Stimulated activated CD8-positive, alpha-beta memory T cell treated with anti-CD3 and anti-CD28 coated beads, Interleukin-12 subunit alpha, Interleukin-12 subunit beta, amount 100 ng/mL, for 24 hours (primary cell): Measurements from ENCODE around the gene AXIN1.
"Not testable (repeated sequence)": the region's sequence is repeated elsewhere in the genome, so short reads cannot be mapped to it uniquely, and the experiment has no call there.

Source experiments
- DNase-seq: peaks from one replicate; pipeline ENCODE4 v3.0.0-alpha.2; 2020; ENCODE audit errors: extremely low read depth

The AXIN1 gene

GRCh38 chr16:370443-370842, 17.9 kb upstream of the AXIN1 start, which contains the start of gene MRPL28:
TSS of gene MRPL28 (minus strand) at chr16:370538. CDS start at chr16:370218, 320 bp downstream.
- DNase-seq: peak; percentile 81

- DNase-seq: no peak
Measured at GRCh38 chr16:369866-370436, 17.4 kb upstream of the AXIN1 start.

- no peak for DNase-seq
Measured at GRCh38 chr16:369275-369865, 16.8 kb upstream of the AXIN1 start.

GRCh38 chr16:368388-369158, 16.1 kb upstream of the AXIN1 start:
- DNase-seq: no peak

- DNase-seq: no peak
Measured at GRCh38 chr16:367333-367903, 14.9 kb upstream of the AXIN1 start.

- no peak for DNase-seq
Measured at GRCh38 chr16:366476-366875, 14.0 kb upstream of the AXIN1 start.

DNA sequence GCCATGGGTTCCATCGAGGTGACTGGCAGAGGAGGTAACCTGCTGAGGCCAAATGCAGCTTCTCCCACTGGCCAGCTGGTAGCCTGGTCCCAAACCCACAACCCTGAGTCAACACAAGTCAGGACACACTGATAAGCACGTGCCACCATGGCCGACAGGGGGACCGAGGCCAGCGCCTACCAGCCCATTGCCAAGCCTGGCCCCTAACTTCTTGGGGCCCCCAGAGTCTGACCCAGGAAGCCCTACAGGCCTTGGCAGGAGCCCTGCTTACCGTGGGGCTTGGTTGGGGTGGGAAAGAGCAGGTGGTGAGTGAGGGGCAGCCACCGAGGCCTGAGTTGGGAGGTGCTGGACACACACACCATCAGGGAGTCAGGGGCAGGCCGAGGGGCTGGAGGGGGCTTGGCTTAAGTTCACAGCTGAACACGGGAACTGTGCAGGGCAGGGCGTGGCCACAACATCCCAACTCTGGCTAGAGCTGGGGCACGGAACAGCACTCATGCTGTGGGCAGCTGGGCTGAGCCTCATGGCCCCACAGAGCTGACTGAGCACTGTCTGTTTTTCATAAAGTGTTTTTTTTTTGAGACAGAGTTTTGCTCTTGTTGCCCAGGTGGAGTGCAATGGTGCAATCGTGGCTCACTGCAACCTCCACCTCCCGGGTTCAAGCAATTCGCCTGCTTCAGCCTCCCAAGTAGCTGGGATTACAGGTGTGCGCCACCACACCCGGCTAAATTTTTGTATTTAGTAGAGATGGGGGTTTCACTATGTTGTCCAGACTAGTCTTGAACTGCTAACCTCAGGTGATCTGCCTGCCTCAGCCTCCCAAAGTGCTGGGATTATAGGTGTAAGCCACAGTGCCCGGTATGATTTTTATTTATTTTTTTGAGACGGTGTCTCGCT, 12.3 kb upstream of the AXIN1 start:
- DNase-seq: no peak

GRCh38 chr16:363766-364490, 11.4 kb upstream of the AXIN1 start:
- DNase-seq: no peak

GRCh38 chr16:363110-363765, 10.7 kb upstream of the AXIN1 start:
- DNase-seq: no peak

DNA sequence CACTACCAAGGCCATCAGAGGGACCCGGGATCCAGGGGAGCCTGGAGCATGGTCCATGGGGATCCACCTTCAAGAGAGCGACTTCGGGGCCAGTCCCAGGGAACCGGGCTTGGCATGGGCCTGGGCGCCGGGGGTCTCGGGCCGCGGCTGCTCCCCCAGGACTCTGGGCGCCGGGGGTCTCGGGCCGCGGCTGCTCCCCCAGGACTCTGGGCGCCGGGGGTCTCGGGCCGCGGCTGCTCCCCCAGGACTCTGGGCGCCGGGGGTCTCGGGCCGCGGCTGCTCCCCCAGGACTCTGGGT, 10.1 kb upstream of the AXIN1 start:
- DNase-seq: not testable (repeated sequence)

- DNase-seq: no peak
Measured at GRCh38 chr16:361872-362701, 9.6 kb upstream of the AXIN1 start.

GRCh38 chr16:361341-361871, 8.9 kb upstream of the AXIN1 start:
- DNase-seq: no peak

- DNase-seq: no peak
Measured at GRCh38 chr16:360698-361336, 8.3 kb upstream of the AXIN1 start.

- DNase-seq: no peak
Measured at GRCh38 chr16:359871-360697, 7.6 kb upstream of the AXIN1 start.

- DNase-seq: no peak
Measured at GRCh38 chr16:359067-359763, 6.7 kb upstream of the AXIN1 start.

DNA sequence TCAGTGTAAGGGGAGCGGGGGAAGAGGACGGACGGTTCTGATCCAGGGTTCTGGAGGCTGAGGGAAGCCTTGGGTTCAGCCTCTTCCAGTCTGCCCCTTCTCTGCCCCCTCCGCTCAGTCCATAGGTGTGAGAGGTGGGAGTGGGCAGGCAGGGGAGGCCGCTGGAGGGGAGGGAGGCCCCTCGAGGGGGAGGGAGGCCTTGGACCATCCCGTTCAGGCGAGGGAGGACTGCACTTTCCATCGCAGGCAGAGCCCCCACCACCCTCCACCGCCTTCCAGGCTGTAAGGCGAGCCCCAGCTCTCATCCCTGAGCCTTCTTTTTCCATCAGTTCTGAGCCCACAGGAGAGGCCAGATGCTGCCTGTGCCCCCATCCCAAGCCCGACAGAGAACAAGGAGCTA, 4.2 kb upstream of the AXIN1 start:
- no peak for DNase-seq

DNA sequence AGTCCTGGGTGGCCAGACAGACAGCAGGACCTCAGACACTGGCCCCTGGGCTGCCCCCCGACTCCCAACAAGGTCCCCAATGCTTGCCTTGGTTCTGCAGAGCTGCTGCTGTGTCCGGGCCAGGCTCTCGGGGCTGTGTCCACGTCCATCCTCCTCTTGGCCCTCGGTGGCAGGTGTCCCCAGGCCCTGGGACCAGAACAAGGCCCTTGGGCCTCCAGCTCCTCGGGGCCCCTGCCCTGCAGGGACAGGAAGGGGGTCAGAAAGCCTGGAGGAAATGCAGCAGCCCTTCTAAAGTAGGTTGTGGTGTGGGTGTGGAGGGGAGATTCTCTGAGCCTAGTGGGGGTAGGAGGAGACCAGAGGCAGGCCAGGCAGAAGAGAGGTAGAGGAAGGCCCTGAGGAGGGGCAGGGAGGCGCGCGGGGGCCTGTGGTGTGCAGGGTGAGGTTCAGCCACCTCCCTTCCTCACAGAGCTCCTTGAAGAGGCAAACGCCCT, 2.5 kb upstream of the AXIN1 start:
- no peak for DNase-seq
